ENCODE data around the gene CRCP.
A peak's percentile ranks its signal among the peaks of the same experiment; 100 is the strongest.
"Not testable (repeated sequence)": the region's sequence is repeated elsewhere in the genome, so short reads cannot be mapped to it uniquely, and the experiment has no call there.

CRCP gene

DNA sequence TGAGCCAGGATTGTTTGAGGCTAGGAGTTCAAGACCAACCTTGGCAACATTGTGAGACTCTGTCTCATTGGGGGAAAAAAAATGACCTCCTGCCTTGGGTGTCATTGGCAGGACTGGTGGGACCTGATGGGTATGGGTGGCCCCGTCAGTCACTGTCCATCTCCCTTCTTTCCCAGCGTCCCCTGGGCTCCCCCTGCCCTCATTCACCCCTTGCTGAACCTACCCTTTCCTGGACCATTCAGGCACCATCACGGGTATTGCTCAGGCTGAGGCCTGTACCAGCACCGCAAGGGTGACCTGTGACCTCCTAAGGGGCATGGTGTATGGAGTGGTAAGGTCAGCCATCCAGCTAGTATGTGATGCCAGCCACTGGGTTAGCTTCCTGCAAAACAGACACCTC, 19.6 kb upstream of the CRCP start:
- DNase-seq (ENCODE audit: low read depth): no peak
- no peak overlapping the region for H3K4me3 ChIP-seq (ENCODE audit: low read depth, low read length)
- TF ChIP-seq, protein P1, sequence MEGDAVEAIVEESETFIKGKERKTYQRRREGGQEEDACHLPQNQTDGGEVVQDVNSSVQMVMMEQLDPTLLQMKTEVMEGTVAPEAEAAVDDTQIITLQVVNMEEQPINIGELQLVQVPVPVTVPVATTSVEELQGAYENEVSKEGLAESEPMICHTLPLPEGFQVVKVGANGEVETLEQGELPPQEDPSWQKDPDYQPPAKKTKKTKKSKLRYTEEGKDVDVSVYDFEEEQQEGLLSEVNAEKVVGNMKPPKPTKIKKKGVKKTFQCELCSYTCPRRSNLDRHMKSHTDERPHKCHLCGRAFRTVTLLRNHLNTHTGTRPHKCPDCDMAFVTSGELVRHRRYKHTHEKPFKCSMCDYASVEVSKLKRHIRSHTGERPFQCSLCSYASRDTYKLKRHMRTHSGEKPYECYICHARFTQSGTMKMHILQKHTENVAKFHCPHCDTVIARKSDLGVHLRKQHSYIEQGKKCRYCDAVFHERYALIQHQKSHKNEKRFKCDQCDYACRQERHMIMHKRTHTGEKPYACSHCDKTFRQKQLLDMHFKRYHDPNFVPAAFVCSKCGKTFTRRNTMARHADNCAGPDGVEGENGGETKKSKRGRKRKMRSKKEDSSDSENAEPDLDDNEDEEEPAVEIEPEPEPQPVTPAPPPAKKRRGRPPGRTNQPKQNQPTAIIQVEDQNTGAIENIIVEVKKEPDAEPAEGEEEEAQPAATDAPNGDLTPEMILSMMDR (IDR thresholded peaks at IDR 0.05; ENCODE audit: low read depth, low read length, missing control alignments): no peak

DNA sequence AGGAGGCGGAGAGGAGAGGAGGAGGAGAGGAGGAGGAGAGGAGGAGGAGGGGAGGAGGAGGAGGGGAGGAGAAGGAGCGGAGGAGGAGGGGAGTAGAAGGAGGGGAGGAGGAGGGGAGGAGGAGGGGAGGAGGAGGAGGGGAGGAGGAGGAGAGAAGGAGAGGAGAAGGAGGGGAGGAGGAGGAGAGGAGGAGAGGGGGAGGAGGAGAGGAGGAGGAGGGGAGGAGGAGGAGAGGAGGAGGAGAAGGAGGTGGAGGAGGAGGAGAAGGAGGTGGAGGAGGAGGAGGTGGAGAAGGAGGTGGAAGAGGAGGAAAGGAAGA, 15.5 kb upstream of the CRCP start:
- TF ChIP-seq, protein P1 (IDR thresholded peaks at IDR 0.05; ENCODE audit: low read depth, low read length, missing control alignments): no peak
- no peak for DNase-seq (ENCODE audit: low read depth)
- no peak overlapping the region for H3K4me3 ChIP-seq (ENCODE audit: low read depth, low read length)

DNA sequence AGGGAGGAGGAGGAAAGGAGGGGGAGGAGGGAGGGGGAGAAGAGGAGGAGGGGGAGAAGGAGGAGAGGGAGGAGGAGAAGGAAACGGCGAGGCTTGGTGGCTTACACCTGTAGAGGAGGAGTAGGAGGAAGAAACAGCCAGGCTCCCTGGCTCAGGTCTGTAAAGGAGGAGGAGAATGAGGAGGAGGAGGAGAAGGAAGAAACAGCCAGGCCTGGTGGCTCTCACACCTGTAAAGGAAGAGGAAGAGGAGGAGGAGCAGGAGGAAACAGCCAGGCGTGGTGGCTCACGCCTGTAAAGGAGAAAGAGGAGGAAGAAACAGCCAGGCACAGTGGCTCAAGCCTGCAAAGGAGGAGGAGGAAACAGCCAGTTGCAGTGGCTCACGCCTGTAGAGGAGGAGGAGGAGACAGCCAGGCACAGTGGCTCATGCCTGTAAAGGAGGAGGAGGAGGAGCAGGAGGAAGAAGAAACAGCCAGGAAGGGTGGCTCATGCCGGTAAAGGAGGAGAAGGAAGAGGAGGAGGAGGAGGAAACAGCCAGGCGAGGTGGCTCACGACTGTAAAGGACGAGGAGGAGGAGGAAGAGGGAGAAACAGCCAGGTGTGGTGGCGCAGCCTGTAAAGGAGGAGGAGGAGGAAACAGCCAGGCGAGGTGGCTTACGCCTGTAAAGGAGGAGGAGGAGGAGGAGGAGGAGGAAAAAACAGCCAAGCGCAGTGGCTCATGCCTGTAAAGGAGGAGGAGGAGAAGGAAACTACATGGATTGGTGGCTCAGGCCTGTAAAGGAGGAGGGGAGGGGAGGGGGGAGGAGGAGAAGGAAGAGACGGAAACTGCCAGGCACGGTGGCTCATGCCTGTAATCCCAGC, 14.9 kb upstream of the CRCP start:
- H3K4me3 ChIP-seq (ENCODE audit: low read depth, low read length): peak overlapping the region; percentile 18
- TF ChIP-seq, protein P1 (IDR thresholded peaks at IDR 0.05; ENCODE audit: low read depth, low read length, missing control alignments): no peak
- DNase-seq (ENCODE audit: low read depth): no peak

- no peak for DNase-seq (ENCODE audit: low read depth)
- no peak overlapping the region for H3K4me3 ChIP-seq (ENCODE audit: low read depth, low read length)
- TF ChIP-seq, protein P1 (IDR thresholded peaks at IDR 0.05; ENCODE audit: low read depth, low read length, missing control alignments): no peak
These were observed 14.1 kb upstream of the CRCP start for GRCh38 chr7:66100408-66101050.

DNA sequence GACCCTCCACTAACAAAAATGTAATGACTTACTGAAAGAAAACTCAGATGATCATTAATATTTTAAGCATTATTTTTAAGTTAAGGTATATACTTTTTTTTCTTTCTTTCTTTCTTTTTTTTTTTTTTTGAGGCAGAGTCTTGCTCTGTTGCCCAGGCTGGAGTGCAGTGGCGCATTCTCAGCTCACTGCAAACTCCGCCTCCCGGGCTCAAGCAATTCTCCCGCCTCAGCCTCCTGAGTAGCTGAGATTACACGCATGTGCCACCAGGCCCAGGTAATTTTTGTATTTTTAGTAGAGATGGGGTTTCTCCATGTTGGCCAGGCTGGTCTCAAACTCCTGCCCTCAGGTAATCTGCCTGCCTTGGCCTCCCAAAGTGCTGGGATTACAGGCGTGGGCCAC, 12.5 kb upstream of the CRCP start:
- H3K4me3 ChIP-seq (ENCODE audit: low read depth, low read length); DNase-seq (ENCODE audit: low read depth): not testable (repeated sequence)

- DNase-seq (ENCODE audit: low read depth); H3K4me3 ChIP-seq (ENCODE audit: low read depth, low read length): not testable (repeated sequence)
These were observed 10.7 kb upstream of the CRCP start for GRCh38 chr7:66103994-66104393.

- TF ChIP-seq, protein P1 (IDR thresholded peaks at IDR 0.05; ENCODE audit: low read depth, low read length, missing control alignments): no peak
- DNase-seq (ENCODE audit: low read depth): no peak
- no peak overlapping the region for H3K4me3 ChIP-seq (ENCODE audit: low read depth, low read length)
These were observed 9.3 kb upstream of the CRCP start for GRCh38 chr7:66105263-66105748.

GRCh38 chr7:66108410-66108809, 6.2 kb upstream of the CRCP start:
- not testable (repeated sequence) for DNase-seq (ENCODE audit: low read depth); H3K4me3 ChIP-seq (ENCODE audit: low read depth, low read length)

All from GM12864 (cell line).